ENCODE results near the gene TM6SF1.

GRCh38 chr15:83163032-83163431, 55.6 kb downstream of the TM6SF1 start:
- no peak for TF ChIP-seq CTCF (IDR thresholded peaks at IDR 0.05)
- TF ChIP-seq POLR2A (IDR thresholded peaks at IDR 0.05): no peak
